ENCODE results near the gene C1orf105. TPM values are rescaled to one million over a fixed set of nuclear protein-coding genes. Genes with fewer than 3 reads are reported as not detected.

C1orf105 gene
- total and polyA plus RNA-seq, 2 of the 8 experiments (the other 6 are each of a cell fraction or from before 2014, with no cell fraction given), result not detected

DNA sequence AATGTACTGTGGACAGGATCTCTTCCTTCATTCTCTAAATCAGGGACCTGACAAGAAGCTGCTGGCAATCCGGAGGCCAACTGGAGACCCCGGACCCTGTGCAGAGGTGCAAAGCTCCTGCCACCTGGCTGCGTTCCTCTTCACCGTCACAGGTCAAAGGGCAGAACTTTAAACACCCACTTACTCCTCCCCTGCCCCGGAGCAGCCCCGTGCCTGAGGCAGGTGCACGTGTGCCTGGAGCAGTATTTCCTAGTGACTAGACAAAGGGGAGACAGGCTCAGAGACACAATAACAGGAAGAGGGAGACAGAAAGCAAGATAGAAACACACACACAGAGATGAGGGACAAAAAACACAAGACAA lies 30.0 kb downstream of the C1orf105 start:
- no peak for FAIRE-seq
- H2BK20ac ChIP-seq (ENCODE audit: low read length), result no peak overlapping the region
- H3K23ac ChIP-seq (ENCODE audit: insufficient read length), result no peak overlapping the region
- no peaks in the 10 kb centered on the region for H3K23me2 ChIP-seq (ENCODE audit: low read depth, low read length)
- H4K20me1 ChIP-seq (replicated peaks in 1 of 2; ENCODE audit: control insufficient read depth in 1 of 2, insufficient read depth in 2 of 2, low read length in 2 of 2), result no peaks in the 10 kb centered on the region
- no peak overlapping the region for H2BK120ac ChIP-seq (replicated peaks; ENCODE audit: low read depth, low read length)
- H3K56ac ChIP-seq (replicated peaks; ENCODE audit: insufficient read length, low read depth, low read length), result no peak overlapping the region
- H2BK12ac ChIP-seq (ENCODE audit: low read depth, low read length), result no peak overlapping the region
- H3K4me1 ChIP-seq (replicated peaks in 1 of 4; ENCODE audit: control insufficient read depth in 3 of 4, insufficient read depth in 4 of 4, low read length in 3 of 4), result no peaks in the 10 kb centered on the region
- no peak overlapping the region for H3K4me3 ChIP-seq (ENCODE audit: extremely low read depth in 1 of 4, insufficient read depth in 2 of 4, low read depth in 3 of 4, low read length in 4 of 4)
- ChIA-PET POLR2A (ENCODE audit: partially characterized antibody) (interaction anchor here (1.4 to 1.5 kb wide), 2 partner anchors 10 to 82 kb away, joined by 4 read pairs; no protein-coding TSS in a partner anchor), CTCF (ENCODE audit: partially characterized antibody) (interaction anchor here (0.7 to 5.2 kb wide), 23 partner anchors 8 to 439 kb away, joined by 3 to 39 read pairs (median 3); no protein-coding TSS in a partner anchor)
- no peaks in the 10 kb centered on the region for H3K79me2 ChIP-seq (ENCODE audit: control insufficient read depth in 1 of 2, insufficient read depth in 2 of 2, low read length in 2 of 2)
- H2BK15ac ChIP-seq (ENCODE audit: low read length), result no peak overlapping the region; the same call in 1 of the 2 replicates
- no peak overlapping the region for H3K9ac ChIP-seq (replicated peaks in 1 of 4; ENCODE audit: extremely low read depth in 1 of 4, low read depth in 3 of 4, low read length in 3 of 4)
- peaks cover 0 to 2% (median 0%) of the 10 kb centered on the region in 4 experiments; a peak in 1 of 7 replicates for H3K27me3 ChIP-seq (replicated peaks in 1 of 4; ENCODE audit: control insufficient read depth in 3 of 4, extremely low read depth in 1 of 4, insufficient read depth in 3 of 4, low read length in 3 of 4)
- no peak overlapping the region for H3K14ac ChIP-seq (ENCODE audit: insufficient read length)
- no peak for TF ChIP-seq HDAC2 (IDR thresholded peaks at IDR 0.05; ENCODE audit: borderline replicate concordance in 1 of 2, low read depth in 2 of 2, low read length in 2 of 2)
- no peak for TF ChIP-seq NANOG (IDR thresholded peaks at IDR 0.05; ENCODE audit: insufficient read depth, low read depth, low read length, poor library complexity, severe bottlenecking)
- TF ChIP-seq, protein P1, sequence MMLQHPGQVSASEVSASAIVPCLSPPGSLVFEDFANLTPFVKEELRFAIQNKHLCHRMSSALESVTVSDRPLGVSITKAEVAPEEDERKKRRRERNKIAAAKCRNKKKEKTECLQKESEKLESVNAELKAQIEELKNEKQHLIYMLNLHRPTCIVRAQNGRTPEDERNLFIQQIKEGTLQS (IDR thresholded peaks at IDR 0.05; ENCODE audit: insufficient read depth, low read depth, low read length), result no peak
- no peak for TF ChIP-seq CHD2 (IDR thresholded peaks at IDR 0.05; ENCODE audit: low read length)
- TF ChIP-seq EZH2 (IDR thresholded peaks at IDR 0.05; ENCODE audit: low read depth, low read length, severe bottlenecking), result no peak
- no peak for TF ChIP-seq JUN (IDR thresholded peaks at IDR 0.05; ENCODE audit: low read depth, low read length)
- TF ChIP-seq POLR2A (IDR thresholded peaks at IDR 0.05; ENCODE audit: control extremely low read depth in 1 of 2, low read depth in 2 of 2, low read length in 2 of 2), result no peak
- no peak for TF ChIP-seq JUND (IDR thresholded peaks at IDR 0.05; ENCODE audit: low read length)
- no peak for TF ChIP-seq HDAC6 (IDR thresholded peaks at IDR 0.05; ENCODE audit: low read depth, low read length)
- no peak for TF ChIP-seq KDM4A (IDR thresholded peaks at IDR 0.05; ENCODE audit: low read depth, low read length, severe bottlenecking)
- TF ChIP-seq CTBP2 (IDR thresholded peaks at IDR 0.05; ENCODE audit: borderline replicate concordance, insufficient read depth, insufficient read length, low read length), result no peak
- no peak for TF ChIP-seq SP2 (IDR thresholded peaks at IDR 0.05; ENCODE audit: low read length)
- TF ChIP-seq SP1 (IDR thresholded peaks at IDR 0.05; ENCODE audit: low read depth, low read length), result no peak
- no peak for TF ChIP-seq KDM1A (IDR thresholded peaks at IDR 0.05; ENCODE audit: borderline replicate concordance, low read length)
- no peaks in the 10 kb centered on the region for H3K36me3 ChIP-seq (ENCODE audit: control insufficient read depth in 2 of 4, insufficient read depth in 4 of 4, low read length in 3 of 4)
- H2AFZ ChIP-seq (ENCODE audit: low read length), result peak overlapping the region; percentile 100
- H2AK5ac ChIP-seq (ENCODE audit: low read depth, low read length), result no peak overlapping the region
- no peak overlapping the region for H3K18ac ChIP-seq (ENCODE audit: extremely low read depth, low read length)
- H4K91ac ChIP-seq (replicated peaks; ENCODE audit: insufficient read length, low read length), result no peak overlapping the region
- H2BK5ac ChIP-seq (ENCODE audit: low read depth, low read length), result no peak overlapping the region
- H4K8ac ChIP-seq (ENCODE audit: extremely low read depth, insufficient read depth, low read length), result no peak overlapping the region
- no peak overlapping the region for H3K4me2 ChIP-seq (ENCODE audit: insufficient read depth in 1 of 2, low read depth in 2 of 2, low read length in 2 of 2)
- no peak overlapping the region for H3K4ac ChIP-seq (replicated peaks; ENCODE audit: insufficient read length, low read depth, low read length)
- H3K9me3 ChIP-seq (ENCODE audit: insufficient read depth in 2 of 2, low read depth in 1 of 2, low read length in 1 of 2), result no peaks in the 10 kb centered on the region
- H4K5ac ChIP-seq (ENCODE audit: insufficient read length, low read depth, low read length), result no peak overlapping the region
- no peak for DNase-seq (ENCODE audit: low read depth in 1 of 2, low spot score in 2 of 2)
- no peaks in the 10 kb centered on the region for H3K79me1 ChIP-seq (ENCODE audit: low read depth, low read length)
- H3K27ac ChIP-seq (ENCODE audit: low read depth, low read length), result no peak overlapping the region
- WGBS, 2 experiments (ENCODE audit: extremely low coverage in 1 of 2, insufficient coverage in 1 of 2, insufficient read length in 1 of 2, insufficient replicate concordance in 2 of 2, low coverage in 1 of 2, low lambda C conversion rate in 2 of 2, missing lambda C conversion rate in 1 of 2), result 92% methylated on average over 7 of the region's 7 CpGs; no CpG with 5 or more reads in 1 of the 2 experiments
